GM12878 (cell line): Measurements from ENCODE around the gene TAF1L. TPM values are rescaled to one million over a fixed set of nuclear protein-coding genes. Genes with fewer than 3 reads are reported as not detected.

Source experiments
- ATAC-seq: fragments of 200-7000 bp; cut with Tn5 transposase; 3 replicates; pipeline ENCODE4 v1.9.1; 2020; ENCODE audit warnings: mild to moderate bottlenecking, moderate library complexity
- BruUV-seq: library from RNA; stranded (reverse); fragments of 400-500 nt; replicated peaks from 2 replicates; lab custom pipeline; 2021; lab: Mats Ljungman, UMichigan
- CTCF ChIA-PET: fragments of 300-600 bp; sonication (Branson Sonifier 250); formaldehyde crosslinking; extraction: SDS; loops from one replicate; lab custom pipeline; 2021; ENCODE audit warnings: inconsistent platforms; lab: Yijun Ruan, JAX
- POLR2A ChIA-PET: fragments of 350-600 bp; formaldehyde crosslinking; extraction: SDS; loops from one replicate; lab custom pipeline; 2021; ENCODE audit warnings: inconsistent platforms; lab: Charles Lee
- RAD21 ChIA-PET: fragments of 300-600 bp; sonication (Branson Sonifier 250); formaldehyde crosslinking; loops from one replicate; lab custom pipeline; 2023; ENCODE audit warnings: antibody characterized with exemption; ENCODE audit not compliant: unreplicated experiment; lab: Charles Lee
- SMC1A ChIA-PET: fragments of 300-600 bp; sonication (Branson Sonifier 250); formaldehyde crosslinking; loops from one replicate; lab custom pipeline; 2023; ENCODE audit not compliant: unreplicated experiment, uncharacterized antibody; lab: Charles Lee
- DNase-seq: peaks from one replicate; pipeline ENCODE4 v3.0.0-alpha.2; 2011; ENCODE audit warnings: low read depth, low spot score
- FAIRE-seq: peaks from 3 replicates; lab custom pipeline; 2011; peaks lifted over from hg19 to GRCh38; lab: Jason Lieb, UNC
- H2AFZ ChIP-seq: 2 replicates; pipeline ENCODE4 v1.6.0; 2011; ENCODE audit warnings: low read depth, low read length, control low read depth; ENCODE audit not compliant: control insufficient read depth
- H3K27ac ChIP-seq: 2 replicates; pipeline ENCODE4 v1.5.1; 2011; ENCODE audit warnings: control low read depth; ENCODE audit not compliant: control insufficient read depth, insufficient read depth
- H3K27me3 ChIP-seq, 2 experiments: replicated peaks in 1 of 2; 2 replicates each; pipeline versions ENCODE4 v1.6.0 to v1.6.1; 2011; ENCODE audit warnings: low read length in 1 of 2; ENCODE audit not compliant: control insufficient read depth in 2 of 2, insufficient read depth in 2 of 2
- H3K36me3 ChIP-seq, 2 experiments: 2 replicates each; pipeline ENCODE4 v1.5.1; 2011; ENCODE audit warnings: low read length in 1 of 2; ENCODE audit not compliant: control insufficient read depth in 2 of 2, insufficient read depth in 2 of 2
- H3K4me1 ChIP-seq: 2 replicates; pipeline ENCODE4 v1.6.1; 2011; ENCODE audit warnings: mild to moderate bottlenecking, low read length, moderate library complexity, mixed read lengths; ENCODE audit not compliant: control insufficient read depth, insufficient read depth
- H3K4me2 ChIP-seq: 2 replicates; pipeline ENCODE4 v1.6.0; 2011; ENCODE audit warnings: control low read depth; ENCODE audit not compliant: control insufficient read depth, insufficient read depth
- H3K4me3 ChIP-seq: fragments of 200-600 bp; sonication (generic); 2 replicates; pipeline ENCODE4 v1.5.1; 2016
- H3K79me2 ChIP-seq: 2 replicates; pipeline ENCODE4 v1.6.0; 2011; ENCODE audit warnings: low read length; ENCODE audit not compliant: control insufficient read depth, insufficient read depth
- H3K9ac ChIP-seq: 2 replicates; pipeline ENCODE4 v1.8.0; 2011; ENCODE audit warnings: low read length, control low read depth, mixed read lengths; ENCODE audit not compliant: control insufficient read depth, insufficient read depth
- H3K9me3 ChIP-seq: replicated peaks from 3 replicates; pipeline ENCODE4 v1.5.1; 2011; ENCODE audit warnings: mild to moderate bottlenecking, low read length; ENCODE audit not compliant: control insufficient read depth, insufficient read depth
- H4K20me1 ChIP-seq: 2 replicates; pipeline ENCODE4 v1.6.0; 2011; ENCODE audit not compliant: control insufficient read depth, insufficient read depth
- CHD2 ChIP-seq: IDR thresholded peaks from 2 replicates; pipeline ENCODE4 v1.6.1; 2011; ENCODE audit warnings: low read depth, low read length, improper control_type of control experiment, borderline replicate concordance
- CHD4 ChIP-seq: fragments of 200-600 bp; sonication (generic); IDR thresholded peaks from 2 replicates; pipeline ENCODE4 v1.6.1; 2016; ENCODE audit warnings: mild to moderate bottlenecking
- HDGF ChIP-seq: fragments of 450-650 bp; IDR thresholded peaks from 2 replicates; pipeline ENCODE4 v1.6.1; 2016; ENCODE audit warnings: antibody characterized with exemption
- KDM1A ChIP-seq: fragments of 200-600 bp; sonication (generic); IDR thresholded peaks from 2 replicates; pipeline ENCODE4 v1.6.1; 2016; ENCODE audit warnings: borderline replicate concordance
- MXI1 ChIP-seq: fragments of 150-350 bp; IDR thresholded peaks from 2 replicates; pipeline ENCODE4 v1.6.1; 2011; ENCODE audit warnings: low read depth, mild to moderate bottlenecking, inconsistent platforms, low read length, improper control_type of control experiment
- MYC ChIP-seq: IDR thresholded peaks from 2 replicates; pipeline ENCODE4 v1.6.1; 2011; ENCODE audit warnings: mild to moderate bottlenecking, low read length, moderate library complexity, inconsistent platforms; ENCODE audit not compliant: insufficient read depth, insufficient replicate concordance, insufficient read length, severe bottlenecking
- RELB ChIP-seq: fragments of 450-650 bp; IDR thresholded peaks from 2 replicates; pipeline ENCODE4 v1.6.1; 2017; ENCODE audit warnings: low read depth, mild to moderate bottlenecking, moderate library complexity
- YY1 ChIP-seq: IDR thresholded peaks from 2 replicates; pipeline ENCODE4 v1.6.1; 2011; ENCODE audit warnings: low read depth, mild to moderate bottlenecking, low read length
- ZZZ3 ChIP-seq: IDR thresholded peaks from 2 replicates; pipeline ENCODE4 v1.6.1; 2011; ENCODE audit warnings: low read depth; ENCODE audit not compliant: control insufficient read depth, insufficient read length
- WGBS: methylation state at CpG from one replicate; pipeline ENCODE4 v1.1.6; 2016; ENCODE audit warnings: low lambda C conversion rate; ENCODE audit not compliant: insufficient replicate concordance, insufficient coverage; ENCODE audit errors: missing lambda C conversion rate; 5-methylcytosine and 5-hydroxymethylcytosine counted together
- in situ Hi-C: fragments of 300-500 bp; cut with MboI; formaldehyde crosslinking; loops from 9 replicates; pipeline ENCODE4 v1.14.3; 2018; ENCODE audit warnings: mixed read lengths
- intact Hi-C: fragments of 100-400 bp; cut with micrococcal nuclease; formaldehyde crosslinking; loops from one replicate; pipeline ENCODE4 v1.14.2; 2022; ENCODE audit not compliant: unreplicated experiment
- polyA plus RNA-seq, 11 experiments: library from polyadenylated mRNA; depleted of rRNA in 4 of 11; unstranded in 6 of 11; stranded (reverse) in 5 of 11; fragments of >200 nt; fragmentation: Nextera tagmentation in 4 of 11; fragmentation: Illumina TruSeq in 1 of 11; extraction: Ambion mirVana in 4 of 11; extraction: Trizol in 1 of 11; gene quantifications; 1 replicate in 1 of 11; 2 replicates in 10 of 11; pipeline versions ENCODE4 v1.2.1 to v1.2.3, GENCODE V29; 2011 to 2016; ENCODE audit warnings: inconsistent platforms in 2 of 11, missing spikeins in 2 of 11, low read depth in 1 of 11
- total RNA-seq, 4 experiments: library from RNA; depleted of rRNA in 3 of 4; stranded (reverse); fragments of >200 nt in 3 of 4; fragmentation: Illumina TruSeq in 1 of 4; extraction: Trizol in 1 of 4; gene quantifications; 2 replicates each; pipeline versions ENCODE4 v1.2.1 to v1.2.3, GENCODE V29; 2013 to 2021

TAF1L gene
- total and polyA plus RNA-seq, 10 of the 15 experiments (the other 5 are each of a cell fraction or from before 2014, with no cell fraction given), result under 0.01 to 0.03 (median 0.01) TPM; not detected in 6

GRCh38 chr9:32587901-32588300 lies 47.6 kb downstream of the TAF1L start (continued):
- TF ChIP-seq ZZZ3 (no peak), KDM1A (no peak), CHD4 (no peak), MYC (no peak), RELB (no peak)

GRCh38 chr9:32584784-32585183 lies 50.7 kb downstream of the TAF1L start:
- ChIA-PET SMC1A (no interaction called here), POLR2A (no interaction called here), RAD21 (no interaction called here), CTCF (interaction anchor here (5.8 to 10.0 kb wide), 3 partner anchors 208 to 383 kb away, joined by 95 to 597 read pairs (median 111); no protein-coding TSS in a partner anchor)
- 0% methylated on average over 2 of the region's 2 CpGs for WGBS
- TF ChIP-seq HDGF (no peak), CHD2 (no peak), MXI1 (no peak), YY1 (no peak)
- Histone ChIP-seq H3K9ac (no peak overlapping the region), H3K4me3 (no peak overlapping the region), H3K36me3 (no peaks in the 10 kb centered on the region), H3K27ac (no peak overlapping the region), H2AFZ (no peak overlapping the region), H3K9me3 (no peaks in the 10 kb centered on the region), H3K4me2 (no peak overlapping the region), H3K27me3 (no peaks in the 10 kb centered on the region), H4K20me1 (no peaks in the 10 kb centered on the region), H3K4me1 (no peaks in the 10 kb centered on the region), H3K79me2 (no peaks in the 10 kb centered on the region)
- FAIRE-seq (no peak), DNase-seq (no peak), ATAC-seq (no peak)
- no TSS peak for BruUV-seq
- in situ Hi-C loops, result no loop called here
- intact Hi-C loops, result loop anchor here (5.0 kb wide), 1 partner anchor 118 kb away; no protein-coding TSS in a partner anchor
